A549 (cell line): ENCODE results near the gene RPLP1. TPM values are rescaled to one million over a fixed set of nuclear protein-coding genes. Genes with fewer than 3 reads are reported as not detected.

Experiments
- ATAC-seq, 2 experiments: fragments of 200-7000 bp in 1 of 2; fragments of >200 bp in 1 of 2; cut with Nextera tagmentation in 1 of 2; cut with Tn5 transposase in 1 of 2; 3 replicates each; pipeline versions ENCODE4 v1.8.0 to v1.9.1; 2018 to 2020; ENCODE audit warnings: mild to moderate bottlenecking in 1 of 2, moderate library complexity in 1 of 2
- CTCF ChIA-PET: fragments of 300-600 bp; sonication (Branson Sonifier 250); formaldehyde crosslinking; extraction: SDS; loops from one replicate; lab custom pipeline; 2021; ENCODE audit warnings: antibody characterized with exemption, inconsistent platforms; lab: Yijun Ruan, JAX
- POLR2A ChIA-PET: fragments of 350-600 bp; formaldehyde crosslinking; extraction: SDS; loops from one replicate; lab custom pipeline; 2021; ENCODE audit warnings: antibody characterized with exemption, inconsistent platforms; lab: Yijun Ruan, JAX
- DNase-seq, 2 experiments: peaks; one replicate each; pipeline versions ENCODE4 v3.0.0 to v3.0.0-alpha.2; 2011 to 2016; ENCODE audit warnings: low read depth in 1 of 2, low spot score in 1 of 2
- FAIRE-seq: peaks from 2 replicates; lab custom pipeline; 2011; peaks lifted over from hg19 to GRCh38; lab: Jason Lieb, UNC
- H3K27ac ChIP-seq, 2 experiments: fragments of >200 bp; sonication (Bioruptor Twin); formaldehyde crosslinking; 3 replicates each; pipeline ENCODE4 v1.5.1; 2016 to 2017
- H3K4me1 ChIP-seq: fragments of >200 bp; sonication (Bioruptor Twin); formaldehyde crosslinking; 3 replicates; pipeline ENCODE4 v1.6.1; 2016
- H3K4me2 ChIP-seq: fragments of >200 bp; sonication (Bioruptor Twin); formaldehyde crosslinking; 3 replicates; pipeline ENCODE4 v1.6.1; 2016
- H3K4me3 ChIP-seq: fragments of >200 bp; sonication (Bioruptor Twin); formaldehyde crosslinking; 3 replicates; pipeline ENCODE4 v1.5.1; 2016
- H3K9me3 ChIP-seq: fragments of >200 bp; sonication (Bioruptor Twin); formaldehyde crosslinking; 3 replicates; pipeline ENCODE4 v1.6.1; 2016
- BHLHE40 ChIP-seq: IDR thresholded peaks from 2 replicates; pipeline ENCODE4 v1.6.1; 2012; ENCODE audit warnings: low read depth, low read length, inconsistent platforms
- CEBPB ChIP-seq, 2 experiments: fragments of >200 bp in 1 of 2; sonication (Bioruptor Twin) in 1 of 2; formaldehyde crosslinking in 1 of 2; IDR thresholded peaks; 2 replicates each; pipeline ENCODE4 v1.6.1; 2012 to 2016
- CHD2 ChIP-seq: fragments of 150-350 bp; IDR thresholded peaks from 2 replicates; pipeline ENCODE4 v1.6.1; 2014; ENCODE audit warnings: low read length; ENCODE audit not compliant: partially characterized antibody
- EHF ChIP-seq: fragments of 250-450 bp; sonication (Bioruptor Pico); IDR thresholded peaks from 2 replicates; pipeline ENCODE4 v1.5.0; 2020; ENCODE audit warnings: mild to moderate bottlenecking
- EHMT2 ChIP-seq: fragments of 200-600 bp; sonication (generic); IDR thresholded peaks from 2 replicates; pipeline ENCODE4 v1.6.1; 2016; ENCODE audit warnings: antibody characterized with exemption, low read depth, mild to moderate bottlenecking, moderate library complexity
- ESRRA ChIP-seq: fragments of 150-350 bp; IDR thresholded peaks from 2 replicates; pipeline ENCODE4 v1.6.1; 2014; ENCODE audit warnings: mild to moderate bottlenecking, low read length, borderline replicate concordance
- FOSB ChIP-seq: fragments of 250-450 bp; sonication (Bioruptor Pico); IDR thresholded peaks from 2 replicates; pipeline ENCODE4 v1.5.0; 2020; ENCODE audit warnings: mild to moderate bottlenecking, moderate library complexity
- FOXS1 ChIP-seq: fragments of 250-450 bp; sonication (Bioruptor Pico); IDR thresholded peaks from 2 replicates; pipeline ENCODE4 v1.5.0; 2020; ENCODE audit warnings: mild to moderate bottlenecking, moderate library complexity
- HEYL ChIP-seq: fragments of 250-450 bp; sonication (Bioruptor Pico); IDR thresholded peaks from 2 replicates; pipeline ENCODE4 v1.8.0; 2021; ENCODE audit warnings: mild to moderate bottlenecking, moderate library complexity
- HOXA7 ChIP-seq: fragments of 250-450 bp; sonication (Bioruptor Pico); IDR thresholded peaks from 2 replicates; pipeline ENCODE4 v1.5.0; 2020; ENCODE audit warnings: mild to moderate bottlenecking, moderate library complexity
- HOXB13 ChIP-seq: fragments of 250-450 bp; sonication (Bioruptor Pico); IDR thresholded peaks from 2 replicates; pipeline ENCODE4 v1.5.0; 2020; ENCODE audit warnings: low read depth, mild to moderate bottlenecking, moderate library complexity
- JUN ChIP-seq, 2 experiments: fragments of >200 bp; sonication (Bioruptor Twin); formaldehyde crosslinking; IDR thresholded peaks; 2 replicates in 1 of 2; 3 replicates in 1 of 2; pipeline ENCODE4 v1.6.1; 2016 to 2017
- JUNB ChIP-seq: fragments of >200 bp; sonication (Bioruptor Twin); formaldehyde crosslinking; IDR thresholded peaks from 2 replicates; pipeline ENCODE4 v1.6.1; 2016
- KDM1A ChIP-seq: fragments of 200-600 bp; sonication (generic); IDR thresholded peaks from 2 replicates; pipeline ENCODE4 v1.6.1; 2016; ENCODE audit warnings: low read depth, mild to moderate bottlenecking
- KDM5A ChIP-seq: fragments of 200-600 bp; sonication (generic); IDR thresholded peaks from 2 replicates; pipeline ENCODE4 v1.6.1; 2016; ENCODE audit warnings: antibody characterized with exemption, mild to moderate bottlenecking
- MAFK ChIP-seq: fragments of 450-650 bp; IDR thresholded peaks from 2 replicates; pipeline ENCODE4 v1.6.1; 2014; ENCODE audit not compliant: partially characterized antibody
- MAZ ChIP-seq: fragments of 150-350 bp; IDR thresholded peaks from 2 replicates; pipeline ENCODE4 v1.6.1; 2014; ENCODE audit warnings: antibody characterized with exemption, low read depth, low read length, borderline replicate concordance
- MYC ChIP-seq: IDR thresholded peaks from 2 replicates; pipeline ENCODE4 v1.6.1; 2012; ENCODE audit warnings: mild to moderate bottlenecking, inconsistent platforms, low read length, improper control_type of control experiment, borderline replicate concordance
- NFE2L2 ChIP-seq: fragments of 150-350 bp; conservative IDR thresholded peaks from 2 replicates; pipeline ENCODE4 v1.6.1; 2014; ENCODE audit warnings: low read length
- NPAS2 ChIP-seq: fragments of 250-450 bp; sonication (Bioruptor Pico); IDR thresholded peaks from 2 replicates; pipeline ENCODE4 v1.8.0; 2022; ENCODE audit warnings: mild to moderate bottlenecking, moderate library complexity, borderline replicate concordance
- NR3C1 ChIP-seq: fragments of >200 bp; sonication (Bioruptor Twin); formaldehyde crosslinking; IDR thresholded peaks from 3 replicates; pipeline ENCODE4 v1.6.1; 2017
- PHF8 ChIP-seq: fragments of 200-600 bp; sonication (generic); IDR thresholded peaks from 2 replicates; pipeline ENCODE4 v1.6.1; 2016; ENCODE audit warnings: low read depth, mild to moderate bottlenecking, antibody characterized with exemption, moderate library complexity, borderline replicate concordance
- POLR2A ChIP-seq: IDR thresholded peaks from 2 replicates; pipeline ENCODE4 v1.6.1; 2012; ENCODE audit warnings: mild to moderate bottlenecking, low read length
- RAD21 ChIP-seq, 2 experiments: fragments of >200 bp in 1 of 2; sonication (Bioruptor Twin) in 1 of 2; formaldehyde crosslinking in 1 of 2; IDR thresholded peaks in 1 of 2; conservative IDR thresholded peaks in 1 of 2; 2 replicates in 1 of 2; 3 replicates in 1 of 2; pipeline ENCODE4 v1.6.1; 2012 to 2018; ENCODE audit warnings: inconsistent platforms in 1 of 2
- RFX5 ChIP-seq: fragments of 450-650 bp; IDR thresholded peaks from 2 replicates; pipeline ENCODE4 v1.7.1; 2014; ENCODE audit warnings: antibody characterized with exemption, mild to moderate bottlenecking, moderate library complexity
- SMC3 ChIP-seq: fragments of >200 bp; sonication (Bioruptor Twin); formaldehyde crosslinking; IDR thresholded peaks from 3 replicates; pipeline ENCODE4 v1.6.1; 2018; ENCODE audit warnings: inconsistent platforms
- SREBF2 ChIP-seq: fragments of 450-650 bp; IDR thresholded peaks from 2 replicates; pipeline ENCODE4 v1.6.1; 2014; ENCODE audit warnings: mild to moderate bottlenecking, moderate library complexity
- TFCP2L1 ChIP-seq: fragments of 250-450 bp; sonication (Bioruptor Pico); IDR thresholded peaks from 2 replicates; pipeline ENCODE4 v1.5.0; 2021; ENCODE audit warnings: mild to moderate bottlenecking
- TP53 ChIP-seq: fragments of 250-450 bp; sonication (Bioruptor Pico); IDR thresholded peaks from 2 replicates; pipeline ENCODE4 v1.5.0; 2021; ENCODE audit warnings: mild to moderate bottlenecking, moderate library complexity
- ZC3H11A ChIP-seq: fragments of 450-650 bp; IDR thresholded peaks from 2 replicates; pipeline ENCODE4 v1.6.1; 2014; ENCODE audit warnings: antibody characterized with exemption, mild to moderate bottlenecking
- ZFP36 ChIP-seq: fragments of 450-650 bp; IDR thresholded peaks from 2 replicates; pipeline ENCODE4 v1.6.1; 2014; ENCODE audit warnings: borderline replicate concordance; ENCODE audit not compliant: partially characterized antibody
- ZSCAN20 ChIP-seq: fragments of 250-450 bp; sonication (Bioruptor Pico); IDR thresholded peaks from 2 replicates; pipeline ENCODE4 v1.8.0; 2022; ENCODE audit warnings: mild to moderate bottlenecking, moderate library complexity
- whole genome bisulfite sequencing: methylation state at CpG from one replicate; pipeline ENCODE4 v1.1.6; 2017; ENCODE audit errors: missing lambda C conversion rate; 5-methylcytosine and 5-hydroxymethylcytosine counted together
- polyA plus RNA-seq, 4 experiments: library from polyadenylated mRNA; depleted of rRNA in 3 of 4; stranded (reverse); fragments of >200 nt; fragmentation: RNase III in 1 of 4; extraction: RNeasy Plus Mini Kit Qiagen cat#74134 plus additional on column Dnase treatment in 1 of 4; gene quantifications; 2 replicates in 3 of 4; 3 replicates in 1 of 4; pipeline ENCODE4 v1.2.3, GENCODE V29; 2011 to 2017
- TF ChIP-seq, protein P1 (sequence below): fragments of 250-450 bp; sonication (Bioruptor Pico); IDR thresholded peaks from 2 replicates; pipeline ENCODE4 v1.5.0; 2020; ENCODE audit warnings: low read depth, mild to moderate bottlenecking, moderate library complexity
- TF ChIP-seq, protein P2 (sequence below): fragments of >200 bp; sonication (Bioruptor Twin); formaldehyde crosslinking; IDR thresholded peaks from 2 replicates; pipeline ENCODE4 v1.6.1; 2016
- TF ChIP-seq, protein P3 (sequence below): IDR thresholded peaks from 2 replicates; pipeline ENCODE4 v1.6.1; 2012
- TF ChIP-seq, protein P4 (sequence below): fragments of 150-350 bp; IDR thresholded peaks from 2 replicates; pipeline ENCODE4 v1.6.1; 2014; ENCODE audit warnings: low read depth, mild to moderate bottlenecking, low read length
- TF ChIP-seq, protein P5 (sequence below): fragments of >200 bp; sonication (Bioruptor Twin); formaldehyde crosslinking; IDR thresholded peaks from 3 replicates; pipeline ENCODE4 v1.6.1; 2016
- TF ChIP-seq, protein P6 (sequence below): IDR thresholded peaks from 2 replicates; pipeline ENCODE4 v1.6.1; 2012; ENCODE audit warnings: low read depth, borderline replicate concordance

RPLP1 gene
- polyA plus RNA-seq, 2 of the 4 experiments (the other 2 are of a cell fraction) = 1,245 to 4,104 TPM

DNA sequence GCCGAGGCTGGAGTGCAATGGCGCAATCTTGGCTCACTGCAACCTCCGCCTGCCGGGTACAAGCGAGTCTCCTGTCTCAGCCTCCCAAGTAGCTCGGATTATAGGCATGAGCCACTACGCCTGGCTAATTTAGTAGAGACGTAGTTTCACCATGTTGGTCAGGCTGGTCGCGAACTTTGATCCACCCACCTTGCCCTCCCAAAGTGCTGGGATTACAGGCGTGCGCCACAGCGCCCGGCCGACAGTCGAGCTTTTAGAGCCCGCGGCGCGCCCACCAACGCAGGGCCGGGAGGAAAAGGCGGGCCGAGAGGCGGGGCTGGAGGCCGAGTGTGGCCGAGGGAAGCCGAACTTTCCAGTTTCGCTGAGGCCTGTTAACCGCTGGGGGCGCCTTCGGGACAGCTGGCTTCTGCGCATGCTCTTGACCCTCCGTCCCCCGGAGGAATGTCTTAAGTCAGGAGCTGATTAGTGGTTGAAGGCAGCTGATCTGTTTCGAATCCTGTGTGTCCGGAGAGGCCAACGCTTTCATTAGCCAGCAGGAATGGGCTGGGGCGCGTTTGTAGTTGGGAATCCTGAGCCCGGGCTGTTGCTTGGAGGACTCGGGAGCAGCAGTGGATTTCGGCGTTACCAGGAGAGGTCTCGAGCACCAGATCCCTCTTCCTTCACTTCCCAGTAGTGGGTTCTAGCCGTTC, 10.0 kb downstream of the RPLP1 start:
- ATAC-seq = peak; percentile 78 to 88
- ChIA-PET CTCF (interaction anchor here (0.6 to 9.0 kb wide), 29 partner anchors 10 to 1240 kb away, joined by 3 to 152 read pairs (median 4); partner anchors contain the start of genes RPLP1 and TLE3), POLR2A (interaction anchor here (0.6 to 2.9 kb wide), 19 partner anchors 10 to 1226 kb away, joined by 3 to 112 read pairs (median 4); partner anchors contain the start of genes GLCE, KIF23, RPLP1 and TLE3)
- peak overlapping the region; percentile 90 to 92 for H3K27ac ChIP-seq
- H3K4me3 ChIP-seq = peak overlapping the region; percentile 59
- peak overlapping the region; percentile 87 for H3K4me2 ChIP-seq
- peak; percentile 99 to 100 for DNase-seq
- no peaks in the 10 kb centered on the region for H3K9me3 ChIP-seq
- no peak for FAIRE-seq
- 3% methylated on average over 38 of the region's 46 CpGs for WGBS
- peaks cover 31% of the 10 kb centered on the region for H3K4me1 ChIP-seq
- TF ChIP-seq PHF8 (no peak), NR3C1 (no peak), RFX5 (0 out of 2 replicates have a peak, but pooled peaks have one; percentile 10), JUNB (no peak), RAD21 (conservative IDR thresholded peaks at IDR 0.05 in 1 of 2, IDR thresholded peaks at IDR 0.05 in 1 of 2) (no peak), NFE2L2 (no peak), ZC3H11A (no peak), CHD2 (no peak), TP53 (CRISPR knock-in tag) (peak; percentile 64; the same call in 1 of the 2 replicates), NPAS2 (no peak), EHF (CRISPR knock-in tag) (no peak), ZSCAN20 (CRISPR knock-in tag) (no peak), ZFP36 (no peak), HOXA7 (CRISPR knock-in tag) (no peak), ESRRA (no peak), KDM1A (no peak), JUN (IDR thresholded peaks at IDR 0.05) (peak in 1 of 2 experiments; percentile 79; a peak in 1 of 5 replicates), HEYL (CRISPR knock-in tag) (no peak), MAZ (no peak), KDM5A (no peak), MAFK (peak; percentile 26), HOXB13 (0 out of 2 replicates have a peak, but pooled peaks have one; percentile 44), MYC (peak; percentile 30; the same call in 1 of the 2 replicates), FOSB (CRISPR knock-in tag) (no peak), EHMT2 (no peak), FOXS1 (CRISPR knock-in tag) (no peak), SREBF2 (no peak), CEBPB (IDR thresholded peaks at IDR 0.05) (peak; percentile 50 to 72; a peak in 3 of 4 replicates), BHLHE40 (no peak), TFCP2L1 (0 out of 2 replicates have a peak, but pooled peaks have one; percentile 47), POLR2A (peak; percentile 54), SMC3 (no peak)
- TF ChIP-seq, protein P1, sequence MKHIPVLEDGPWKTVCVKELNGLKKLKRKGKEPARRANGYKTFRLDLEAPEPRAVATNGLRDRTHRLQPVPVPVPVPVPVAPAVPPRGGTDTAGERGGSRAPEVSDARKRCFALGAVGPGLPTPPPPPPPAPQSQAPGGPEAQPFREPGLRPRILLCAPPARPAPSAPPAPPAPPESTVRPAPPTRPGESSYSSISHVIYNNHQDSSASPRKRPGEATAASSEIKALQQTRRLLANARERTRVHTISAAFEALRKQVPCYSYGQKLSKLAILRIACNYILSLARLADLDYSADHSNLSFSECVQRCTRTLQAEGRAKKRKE (CRISPR knock-in tag) = no peak
- TF ChIP-seq, protein P2, sequence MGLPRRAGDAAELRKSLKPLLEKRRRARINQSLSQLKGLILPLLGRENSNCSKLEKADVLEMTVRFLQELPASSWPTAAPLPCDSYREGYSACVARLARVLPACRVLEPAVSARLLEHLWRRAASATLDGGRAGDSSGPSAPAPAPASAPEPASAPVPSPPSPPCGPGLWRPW = no peak
- TF ChIP-seq, protein P3, sequence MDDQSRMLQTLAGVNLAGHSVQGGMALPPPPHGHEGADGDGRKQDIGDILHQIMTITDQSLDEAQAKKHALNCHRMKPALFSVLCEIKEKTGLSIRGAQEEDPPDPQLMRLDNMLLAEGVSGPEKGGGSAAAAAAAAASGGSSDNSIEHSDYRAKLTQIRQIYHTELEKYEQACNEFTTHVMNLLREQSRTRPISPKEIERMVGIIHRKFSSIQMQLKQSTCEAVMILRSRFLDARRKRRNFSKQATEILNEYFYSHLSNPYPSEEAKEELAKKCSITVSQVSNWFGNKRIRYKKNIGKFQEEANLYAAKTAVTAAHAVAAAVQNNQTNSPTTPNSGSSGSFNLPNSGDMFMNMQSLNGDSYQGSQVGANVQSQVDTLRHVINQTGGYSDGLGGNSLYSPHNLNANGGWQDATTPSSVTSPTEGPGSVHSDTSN = no peak
- TF ChIP-seq, protein P4, sequence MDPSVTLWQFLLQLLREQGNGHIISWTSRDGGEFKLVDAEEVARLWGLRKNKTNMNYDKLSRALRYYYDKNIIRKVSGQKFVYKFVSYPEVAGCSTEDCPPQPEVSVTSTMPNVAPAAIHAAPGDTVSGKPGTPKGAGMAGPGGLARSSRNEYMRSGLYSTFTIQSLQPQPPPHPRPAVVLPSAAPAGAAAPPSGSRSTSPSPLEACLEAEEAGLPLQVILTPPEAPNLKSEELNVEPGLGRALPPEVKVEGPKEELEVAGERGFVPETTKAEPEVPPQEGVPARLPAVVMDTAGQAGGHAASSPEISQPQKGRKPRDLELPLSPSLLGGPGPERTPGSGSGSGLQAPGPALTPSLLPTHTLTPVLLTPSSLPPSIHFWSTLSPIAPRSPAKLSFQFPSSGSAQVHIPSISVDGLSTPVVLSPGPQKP = no peak
- TF ChIP-seq, protein P5, sequence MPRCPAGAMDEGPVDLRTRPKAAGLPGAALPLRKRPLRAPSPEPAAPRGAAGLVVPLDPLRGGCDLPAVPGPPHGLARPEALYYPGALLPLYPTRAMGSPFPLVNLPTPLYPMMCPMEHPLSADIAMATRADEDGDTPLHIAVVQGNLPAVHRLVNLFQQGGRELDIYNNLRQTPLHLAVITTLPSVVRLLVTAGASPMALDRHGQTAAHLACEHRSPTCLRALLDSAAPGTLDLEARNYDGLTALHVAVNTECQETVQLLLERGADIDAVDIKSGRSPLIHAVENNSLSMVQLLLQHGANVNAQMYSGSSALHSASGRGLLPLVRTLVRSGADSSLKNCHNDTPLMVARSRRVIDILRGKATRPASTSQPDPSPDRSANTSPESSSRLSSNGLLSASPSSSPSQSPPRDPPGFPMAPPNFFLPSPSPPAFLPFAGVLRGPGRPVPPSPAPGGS = peak; percentile 88; the same call in 2 of the 3 replicates
- TF ChIP-seq, protein P6, sequence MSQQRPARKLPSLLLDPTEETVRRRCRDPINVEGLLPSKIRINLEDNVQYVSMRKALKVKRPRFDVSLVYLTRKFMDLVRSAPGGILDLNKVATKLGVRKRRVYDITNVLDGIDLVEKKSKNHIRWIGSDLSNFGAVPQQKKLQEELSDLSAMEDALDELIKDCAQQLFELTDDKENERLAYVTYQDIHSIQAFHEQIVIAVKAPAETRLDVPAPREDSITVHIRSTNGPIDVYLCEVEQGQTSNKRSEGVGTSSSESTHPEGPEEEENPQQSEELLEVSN = peak; percentile 1; the same call in 1 of the 2 replicates
